Mesendoderm (in vitro differentiated cells): ENCODE measurements around the gene SLC6A5.
"Not testable (repeated sequence)": the region's sequence is repeated elsewhere in the genome, so short reads cannot be mapped to it uniquely, and the experiment has no call there.

Experiments
- DNase-seq: peaks from one replicate; pipeline ENCODE4 v3.0.0; 2013
- H2AK5ac ChIP-seq: 2 replicates; pipeline ENCODE4 v1.6.1; 2013; ENCODE audit warnings: low read length, inconsistent platforms
- H2BK120ac ChIP-seq: 2 replicates; pipeline ENCODE4 v1.6.1; 2013; ENCODE audit warnings: low read depth, mild to moderate bottlenecking, low read length, moderate library complexity, mixed read lengths
- H2BK15ac ChIP-seq: replicated peaks from 2 replicates; pipeline ENCODE4 v1.6.1; 2013; ENCODE audit warnings: low read depth, mild to moderate bottlenecking, moderate library complexity
- H2BK5ac ChIP-seq: 2 replicates; pipeline ENCODE4 v1.6.1; 2013; ENCODE audit warnings: low read length, inconsistent platforms
- H3K18ac ChIP-seq: 2 replicates; pipeline ENCODE4 v1.6.1; 2013; ENCODE audit warnings: mild to moderate bottlenecking, low read length, mixed read lengths
- H3K23ac ChIP-seq: one replicate; pipeline ENCODE4 v1.6.1; 2013; ENCODE audit warnings: low read length
- H3K27ac ChIP-seq: 2 replicates; pipeline ENCODE4 v1.5.1; 2013; ENCODE audit warnings: low read depth, mild to moderate bottlenecking, inconsistent platforms, low read length, moderate library complexity
- H3K27me3 ChIP-seq: 2 replicates; pipeline ENCODE4 v1.6.1; 2013; ENCODE audit warnings: low read length, control low read depth, mild to moderate bottlenecking, inconsistent platforms; ENCODE audit not compliant: insufficient read depth, poor library complexity
- H3K36me3 ChIP-seq: 2 replicates; pipeline ENCODE4 v1.6.1; 2013; ENCODE audit warnings: low read length, inconsistent platforms; ENCODE audit not compliant: control insufficient read depth, insufficient read depth
- H3K4ac ChIP-seq: one replicate; pipeline ENCODE4 v1.6.1; 2013; ENCODE audit warnings: low read depth, mild to moderate bottlenecking, low read length, moderate library complexity
- H3K4me1 ChIP-seq: 2 replicates; pipeline ENCODE4 v1.6.1; 2013; ENCODE audit warnings: low read depth, low read length, inconsistent platforms; ENCODE audit not compliant: control insufficient read depth
- H3K4me2 ChIP-seq: 2 replicates; pipeline ENCODE4 v1.6.1; 2013; ENCODE audit warnings: low read length
- H3K4me3 ChIP-seq: 2 replicates; pipeline ENCODE4 v1.5.1; 2013; ENCODE audit warnings: mild to moderate bottlenecking, low read length
- H3K56ac ChIP-seq: one replicate; pipeline ENCODE4 v1.6.1; 2013; ENCODE audit warnings: low read length
- H3K79me1 ChIP-seq: 2 replicates; pipeline ENCODE4 v1.6.1; 2013; ENCODE audit warnings: low read length, inconsistent platforms
- H3K79me2 ChIP-seq: 2 replicates; pipeline ENCODE4 v1.6.1; 2013; ENCODE audit warnings: mild to moderate bottlenecking, low read length; ENCODE audit not compliant: control insufficient read depth, insufficient read depth
- H3K9ac ChIP-seq: 2 replicates; pipeline ENCODE4 v1.6.1; 2013; ENCODE audit warnings: low read length, inconsistent platforms
- H4K5ac ChIP-seq: one replicate; pipeline ENCODE4 v1.6.1; 2013; ENCODE audit warnings: low read length
- H4K8ac ChIP-seq: one replicate; pipeline ENCODE4 v1.6.1; 2013; ENCODE audit warnings: low read depth, mild to moderate bottlenecking, control low read depth, low read length, moderate library complexity
- WGBS: extraction: QIAGEN DNeasy Blood & Tissue Kit; methylation state at CpG from one replicate; pipeline ENCODE4 v1.1.7; 2013; ENCODE audit warnings: low lambda C conversion rate, missing lambda C conversion rate; ENCODE audit not compliant: insufficient coverage; ENCODE audit errors: extremely low coverage; 5-methylcytosine and 5-hydroxymethylcytosine counted together

SLC6A5 gene

DNA sequence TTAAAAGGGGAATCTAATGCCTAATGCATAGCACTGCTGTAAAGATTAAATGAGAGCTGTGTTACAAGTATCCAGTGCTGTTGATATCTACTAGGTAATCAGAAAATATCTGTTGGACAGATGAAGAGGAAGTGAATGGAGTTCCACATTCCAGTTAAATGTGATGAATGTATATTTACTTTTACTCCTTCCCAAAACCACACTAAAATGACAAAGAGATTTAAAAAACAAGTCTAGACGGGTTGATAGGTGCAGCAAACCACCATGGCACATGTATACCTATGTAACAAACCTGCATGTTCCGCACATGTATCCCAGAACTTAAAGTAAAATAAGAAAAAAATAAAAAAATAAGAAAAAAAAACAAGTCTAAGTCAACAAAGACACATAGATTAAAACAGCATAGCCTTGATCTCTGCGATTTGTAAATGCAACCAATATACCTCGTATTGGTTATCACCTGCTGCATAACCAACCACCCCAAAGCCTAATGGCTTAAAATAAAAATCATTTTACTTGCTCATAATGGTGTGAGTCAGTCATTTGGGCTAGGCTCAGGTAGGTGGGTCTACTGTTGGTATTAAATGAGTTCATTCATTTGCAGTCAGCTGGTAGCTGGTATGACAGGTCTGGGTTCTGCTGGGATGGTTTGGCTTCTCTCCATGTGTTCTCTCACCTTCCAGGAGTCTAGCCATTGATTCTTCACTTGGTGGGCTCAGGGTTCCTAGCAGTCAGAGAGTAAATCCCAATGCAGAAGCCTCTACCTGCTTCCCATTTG lies 39.7 kb upstream of the SLC6A5 start:
- H3K79me1 ChIP-seq = no peaks in the 10 kb centered on the region
- no peak overlapping the region for H3K23ac ChIP-seq
- H2BK120ac ChIP-seq = no peak overlapping the region
- DNase-seq = no peak
- H2AK5ac ChIP-seq = no peak overlapping the region
- no CpG with 5 or more reads among the region's 4 CpGs for WGBS
- no peak overlapping the region for H2BK15ac ChIP-seq
- H3K56ac ChIP-seq = no peak overlapping the region
- no peak overlapping the region for H3K4me3 ChIP-seq
- H4K8ac ChIP-seq = no peak overlapping the region
- H3K9ac ChIP-seq = no peak overlapping the region
- no peak overlapping the region for H2BK5ac ChIP-seq
- H3K79me2 ChIP-seq = no peaks in the 10 kb centered on the region
- no peak overlapping the region for H4K5ac ChIP-seq
- no peak overlapping the region for H3K4ac ChIP-seq
- no peaks in the 10 kb centered on the region for H3K27me3 ChIP-seq
- no peak overlapping the region for H3K18ac ChIP-seq
- H3K36me3 ChIP-seq = no peaks in the 10 kb centered on the region
- H3K4me1 ChIP-seq = no peaks in the 10 kb centered on the region
- no peak overlapping the region for H3K4me2 ChIP-seq
- no peak overlapping the region for H3K27ac ChIP-seq

DNA sequence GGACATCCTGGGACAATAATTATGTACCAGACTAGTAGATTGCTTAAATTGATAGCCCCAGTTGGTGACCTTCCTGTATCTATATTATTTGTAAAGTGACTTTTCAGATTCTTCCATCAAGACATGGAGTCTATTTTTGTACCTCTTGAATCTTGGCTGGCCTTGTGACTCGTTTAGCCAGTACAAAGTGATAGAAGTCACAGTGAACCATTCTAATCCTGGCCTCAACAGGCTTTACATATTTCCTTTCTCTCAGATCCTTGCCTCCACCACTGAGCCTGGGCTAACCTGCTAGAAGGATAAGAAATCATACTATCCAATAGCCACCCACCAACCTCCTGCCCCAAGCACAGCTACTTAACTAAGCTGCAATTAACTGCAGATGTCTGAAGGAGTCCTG lies 37.5 kb upstream of the SLC6A5 start:
- Histone ChIP-seq H4K8ac (no peak overlapping the region), H3K23ac (no peak overlapping the region), H3K27ac (no peak overlapping the region), H3K4me3 (no peak overlapping the region), H3K9ac (no peak overlapping the region), H3K79me1 (no peaks in the 10 kb centered on the region), H2BK5ac (no peak overlapping the region), H3K4me1 (no peaks in the 10 kb centered on the region), H3K56ac (no peak overlapping the region), H3K27me3 (no peaks in the 10 kb centered on the region), H3K79me2 (no peaks in the 10 kb centered on the region), H4K5ac (no peak overlapping the region), H3K4ac (no peak overlapping the region), H2BK15ac (no peak overlapping the region), H2BK120ac (no peak overlapping the region), H3K18ac (no peak overlapping the region), H3K36me3 (no peaks in the 10 kb centered on the region), H3K4me2 (no peak overlapping the region), H2AK5ac (no peak overlapping the region)
- WGBS = no CpG with 5 or more reads among the region's 1 CpG
- DNase-seq = no peak

DNA sequence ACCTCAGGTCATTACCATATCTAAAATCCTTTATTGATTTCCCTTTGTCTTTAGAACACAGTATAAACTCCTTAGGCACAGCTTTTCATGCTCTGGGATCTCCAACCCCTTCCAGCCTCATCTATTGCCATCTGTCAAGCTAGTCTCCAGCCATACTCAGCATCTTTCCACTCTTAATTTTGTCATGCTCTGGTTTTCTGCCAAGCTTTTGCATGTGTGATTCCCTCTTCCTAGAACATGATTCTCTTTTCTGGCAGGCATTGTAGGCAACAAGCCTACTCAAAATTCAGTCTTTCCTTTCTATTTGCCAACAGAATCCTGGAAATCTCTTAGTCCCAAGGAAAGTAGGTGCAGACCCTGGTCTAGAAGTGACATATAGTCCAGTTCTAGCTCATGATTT lies 35.5 kb upstream of the SLC6A5 start:
- DNase-seq = no peak
- Histone ChIP-seq H3K27me3 (no peaks in the 10 kb centered on the region), H3K4ac (no peak overlapping the region), H3K4me2 (no peak overlapping the region), H3K4me1 (no peaks in the 10 kb centered on the region), H2BK15ac (no peak overlapping the region), H4K5ac (no peak overlapping the region), H3K23ac (no peak overlapping the region), H2BK5ac (no peak overlapping the region), H3K79me2 (no peaks in the 10 kb centered on the region), H3K9ac (no peak overlapping the region), H3K79me1 (no peaks in the 10 kb centered on the region), H3K56ac (no peak overlapping the region), H2BK120ac (no peak overlapping the region), H2AK5ac (no peak overlapping the region), H3K36me3 (no peaks in the 10 kb centered on the region), H4K8ac (no peak overlapping the region), H3K27ac (no peak overlapping the region), H3K4me3 (no peak overlapping the region), H3K18ac (no peak overlapping the region)

DNA sequence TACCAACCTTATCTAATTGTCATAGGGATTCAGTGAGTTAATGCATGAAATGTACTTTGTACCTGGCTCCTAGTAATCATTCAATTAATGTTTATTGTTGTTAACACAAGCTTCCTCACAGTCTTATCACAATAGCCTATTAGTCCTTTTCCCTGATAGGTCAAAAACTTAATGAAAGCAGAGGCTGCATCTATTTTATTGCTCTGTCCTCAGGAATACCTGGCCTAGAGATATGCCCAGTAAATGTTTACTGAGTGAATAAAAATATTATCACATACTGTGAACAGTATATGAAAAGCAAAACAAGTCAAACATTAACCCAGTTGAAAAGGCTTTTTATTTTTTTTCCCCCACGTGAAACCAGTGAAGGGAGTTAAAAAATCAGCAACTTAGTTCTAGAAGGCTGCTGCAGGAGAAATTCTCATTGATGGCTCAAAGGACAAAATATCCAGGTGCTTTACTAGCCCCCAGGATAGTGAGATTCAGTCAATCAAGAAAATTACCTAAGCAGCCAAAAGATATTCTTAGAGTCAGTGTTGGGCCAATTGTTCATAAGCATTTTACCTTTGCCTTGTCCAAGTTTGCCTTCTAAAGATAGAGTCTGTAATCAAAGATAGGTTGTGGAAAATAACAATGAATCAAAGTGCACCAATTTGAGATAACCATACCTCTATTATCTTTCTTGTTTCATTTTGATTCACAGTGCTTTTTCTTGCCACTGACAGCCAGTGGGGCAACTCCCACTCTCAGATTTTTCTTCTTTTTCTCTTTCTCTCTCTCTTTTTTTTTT lies 34.4 kb upstream of the SLC6A5 start:
- no peaks in the 10 kb centered on the region for H3K79me2 ChIP-seq
- no peak overlapping the region for H2BK15ac ChIP-seq
- no peaks in the 10 kb centered on the region for H3K79me1 ChIP-seq
- no peak overlapping the region for H3K9ac ChIP-seq
- no peak overlapping the region for H3K23ac ChIP-seq
- H2AK5ac ChIP-seq = no peak overlapping the region
- H3K27me3 ChIP-seq = no peaks in the 10 kb centered on the region
- H2BK5ac ChIP-seq = no peak overlapping the region
- DNase-seq = no peak
- no peak overlapping the region for H3K4me3 ChIP-seq
- H3K4ac ChIP-seq = no peak overlapping the region
- no peak overlapping the region for H2BK120ac ChIP-seq
- no peaks in the 10 kb centered on the region for H3K36me3 ChIP-seq
- WGBS = no CpG with 5 or more reads among the region's 1 CpG
- H4K8ac ChIP-seq = no peak overlapping the region
- no peak overlapping the region for H3K27ac ChIP-seq
- H3K4me2 ChIP-seq = no peak overlapping the region
- no peaks in the 10 kb centered on the region for H3K4me1 ChIP-seq
- no peak overlapping the region for H3K18ac ChIP-seq
- H3K56ac ChIP-seq = no peak overlapping the region
- no peak overlapping the region for H4K5ac ChIP-seq

DNA sequence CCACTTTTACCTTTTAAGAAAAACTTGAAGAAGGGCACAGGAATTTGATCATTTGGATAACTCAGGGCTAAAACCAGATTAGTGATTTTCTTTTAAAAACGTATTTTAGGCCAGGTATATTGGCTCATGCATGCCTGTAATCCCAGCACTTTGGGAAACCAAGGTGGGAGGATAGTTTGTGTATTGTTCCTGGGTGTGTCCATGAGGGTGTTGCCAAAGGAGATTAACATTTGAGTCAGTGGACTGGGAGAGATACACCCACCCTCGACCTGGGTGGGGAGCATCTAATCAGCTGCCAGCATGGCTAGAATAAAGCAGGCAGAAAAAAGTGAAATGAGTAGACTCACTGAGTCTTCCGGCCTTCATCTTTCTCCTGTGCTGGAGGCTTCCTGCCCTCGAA lies 33.3 kb upstream of the SLC6A5 start:
- not testable (repeated sequence) for H3K79me2 ChIP-seq, H2BK15ac ChIP-seq, H3K27me3 ChIP-seq, H3K36me3 ChIP-seq, H3K4me1 ChIP-seq, H2BK5ac ChIP-seq, H3K27ac ChIP-seq, H2BK120ac ChIP-seq, H3K4me2 ChIP-seq, H3K18ac ChIP-seq, H3K56ac ChIP-seq, H3K4me3 ChIP-seq, H2AK5ac ChIP-seq, H3K4ac ChIP-seq, H4K5ac ChIP-seq, DNase-seq, H3K9ac ChIP-seq, H4K8ac ChIP-seq, H3K23ac ChIP-seq, H3K79me1 ChIP-seq
- WGBS = no CpG with 5 or more reads among the region's 4 CpGs
